IMR-90 (cell line): ENCODE results near the gene MOB3B.

Source experiments
- BHLHE40 ChIP-seq: fragments of 150-350 bp; IDR thresholded peaks from 2 replicates; pipeline ENCODE4 v1.6.1; 2016; ENCODE audit warnings: mild to moderate bottlenecking, low read depth, low read length
- CEBPB ChIP-seq: IDR thresholded peaks from 2 replicates; pipeline ENCODE4 v1.6.1; 2012; ENCODE audit warnings: low read depth, low read length, improper control_type of control experiment
- CHD1 ChIP-seq: IDR thresholded peaks from 2 replicates; pipeline ENCODE4 v1.6.1; 2012; ENCODE audit warnings: low read depth, low read length, improper control_type of control experiment
- CTCF ChIP-seq: conservative IDR thresholded peaks from 2 replicates; pipeline ENCODE4 v1.5.1; 2012; ENCODE audit warnings: mild to moderate bottlenecking, low read depth, low read length, improper control_type of control experiment
- ELK1 ChIP-seq: fragments of 150-350 bp; IDR thresholded peaks from 2 replicates; pipeline ENCODE4 v1.6.1; 2016; ENCODE audit warnings: low read depth, mild to moderate bottlenecking, low read length, moderate library complexity, borderline replicate concordance
- FOS ChIP-seq: fragments of 150-350 bp; IDR thresholded peaks from 2 replicates; pipeline ENCODE4 v1.6.1; 2016; ENCODE audit warnings: low read depth, low read length
- MAZ ChIP-seq: IDR thresholded peaks from 2 replicates; pipeline ENCODE4 v1.6.1; 2012; ENCODE audit warnings: low read depth, mild to moderate bottlenecking, low read length, improper control_type of control experiment, moderate library complexity, borderline replicate concordance
- MXI1 ChIP-seq: IDR thresholded peaks from 2 replicates; pipeline ENCODE4 v1.6.1; 2012; ENCODE audit warnings: low read depth, mild to moderate bottlenecking, low read length, moderate library complexity, borderline replicate concordance
- POLR2A ChIP-seq: IDR thresholded peaks from 2 replicates; pipeline ENCODE4 v1.6.1; 2012; ENCODE audit warnings: mild to moderate bottlenecking, low read depth, low read length
- RAD21 ChIP-seq: IDR thresholded peaks from 2 replicates; pipeline ENCODE4 v1.6.1; 2012; ENCODE audit warnings: low read length, improper control_type of control experiment
- RCOR1 ChIP-seq: IDR thresholded peaks from 2 replicates; pipeline ENCODE4 v1.6.1; 2012; ENCODE audit warnings: mild to moderate bottlenecking, low read length, improper control_type of control experiment; ENCODE audit not compliant: insufficient replicate concordance
- SMC3 ChIP-seq: fragments of 150-350 bp; IDR thresholded peaks from 2 replicates; pipeline ENCODE4 v1.6.1; 2016; ENCODE audit warnings: low read depth, mild to moderate bottlenecking, antibody characterized with exemption, low read length, moderate library complexity
- USF2 ChIP-seq: fragments of 150-350 bp; IDR thresholded peaks from 2 replicates; pipeline ENCODE4 v1.6.1; 2017; ENCODE audit warnings: mild to moderate bottlenecking, antibody characterized with exemption, low read length, low read depth

- no peak for TF ChIP-seq CTCF
- TF ChIP-seq MXI1 = no peak
- no peak for TF ChIP-seq POLR2A
- TF ChIP-seq USF2 = no peak
- no peak for TF ChIP-seq RAD21
- TF ChIP-seq RCOR1 = no peak
- TF ChIP-seq CEBPB = no peak
- TF ChIP-seq CHD1 = no peak
- TF ChIP-seq SMC3 = no peak
- TF ChIP-seq MAZ = no peak
- TF ChIP-seq FOS = no peak
- no peak for TF ChIP-seq ELK1
- no peak for TF ChIP-seq BHLHE40
Observed at GRCh38 chr9:27487927-27488326, 41.7 kb downstream of the MOB3B start.
